HTERT RPE-1 (cell line): Measurements from ENCODE around the gene CLPSL1.

ENCODE experiments used
- in situ Hi-C: fragments of 300-500 bp; cut with MboI; formaldehyde crosslinking; loops from 4 replicates; pipeline ENCODE4 v1.14.3; 2020; ENCODE audit warnings: low sequenced_read_pairs

CLPSL1 gene

DNA sequence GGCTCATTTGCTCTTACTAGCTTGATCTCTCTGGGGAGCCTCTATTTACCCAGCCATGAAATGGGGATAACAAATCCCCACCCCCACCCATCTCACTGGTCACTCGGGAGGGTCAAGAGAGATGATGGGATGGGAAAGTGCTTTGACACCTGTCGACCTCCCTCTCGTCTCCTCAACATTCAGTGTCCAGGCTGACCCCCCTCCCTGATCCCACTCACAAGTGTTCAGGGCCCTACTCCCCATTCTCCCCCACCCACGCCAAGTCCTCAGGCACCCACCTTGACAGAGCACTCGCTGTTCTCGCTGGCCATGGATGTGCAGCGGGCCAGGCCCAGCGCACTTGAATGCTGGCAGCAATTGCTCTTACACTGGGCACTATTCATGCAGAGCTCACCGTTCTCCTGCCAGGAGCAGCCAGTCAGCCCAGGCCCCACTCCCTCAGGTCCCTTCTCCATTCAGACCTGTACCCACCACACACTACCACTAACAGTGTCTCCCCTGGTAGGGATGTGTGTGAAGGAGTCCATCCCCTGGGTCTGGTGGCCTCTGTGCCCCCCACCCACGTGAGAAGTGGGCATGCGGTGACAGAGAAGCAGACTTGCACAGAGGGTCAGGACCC is 14.7 kb downstream of the CLPSL1 start:
- in situ Hi-C loops, result no loop called here

- in situ Hi-C loops, result no loop called here
Measured at GRCh38 chr6:35796236-35796635, 15.4 kb downstream of the CLPSL1 start.

DNA sequence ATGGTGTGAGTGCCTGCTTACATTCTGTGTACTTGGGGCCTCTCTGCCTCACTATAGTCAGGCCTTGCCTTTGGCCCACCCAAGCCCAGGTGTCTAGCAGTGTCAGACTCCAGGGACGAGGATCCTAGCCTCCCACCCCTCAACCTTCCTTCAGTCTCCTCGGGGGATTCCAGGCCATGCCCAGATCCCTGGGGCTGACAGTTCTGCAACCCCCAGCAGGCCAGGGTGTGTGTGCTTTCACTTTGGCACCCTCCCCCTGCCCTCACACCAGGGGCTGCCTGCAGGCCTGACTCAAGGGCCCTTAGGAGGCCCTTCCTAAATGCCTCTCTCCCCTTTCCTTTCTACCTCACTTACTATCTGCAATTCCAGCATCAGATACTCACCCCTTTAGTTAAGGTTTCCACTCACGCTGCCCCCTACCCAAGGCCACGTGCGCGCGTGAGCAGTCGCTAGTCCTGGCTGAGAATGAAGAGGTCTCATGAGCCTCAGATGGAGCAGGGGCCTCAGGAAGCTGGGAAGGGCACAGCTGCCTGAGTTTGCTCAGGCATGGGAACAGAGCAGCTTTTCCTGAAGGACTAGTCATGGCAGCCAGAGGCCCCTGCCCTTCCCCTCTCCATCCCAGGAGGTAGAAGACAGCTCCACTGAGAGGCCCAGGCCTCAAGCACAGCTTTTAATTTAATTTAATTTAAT is 17.2 kb downstream of the CLPSL1 start:
- in situ Hi-C loops, result no loop called here

- in situ Hi-C loops, result no loop called here
Measured at GRCh38 chr6:35798706-35799105, 17.9 kb downstream of the CLPSL1 start.

GRCh38 chr6:35801148-35801547 is 20.3 kb downstream of the CLPSL1 start:
- in situ Hi-C loops, result no loop called here

DNA sequence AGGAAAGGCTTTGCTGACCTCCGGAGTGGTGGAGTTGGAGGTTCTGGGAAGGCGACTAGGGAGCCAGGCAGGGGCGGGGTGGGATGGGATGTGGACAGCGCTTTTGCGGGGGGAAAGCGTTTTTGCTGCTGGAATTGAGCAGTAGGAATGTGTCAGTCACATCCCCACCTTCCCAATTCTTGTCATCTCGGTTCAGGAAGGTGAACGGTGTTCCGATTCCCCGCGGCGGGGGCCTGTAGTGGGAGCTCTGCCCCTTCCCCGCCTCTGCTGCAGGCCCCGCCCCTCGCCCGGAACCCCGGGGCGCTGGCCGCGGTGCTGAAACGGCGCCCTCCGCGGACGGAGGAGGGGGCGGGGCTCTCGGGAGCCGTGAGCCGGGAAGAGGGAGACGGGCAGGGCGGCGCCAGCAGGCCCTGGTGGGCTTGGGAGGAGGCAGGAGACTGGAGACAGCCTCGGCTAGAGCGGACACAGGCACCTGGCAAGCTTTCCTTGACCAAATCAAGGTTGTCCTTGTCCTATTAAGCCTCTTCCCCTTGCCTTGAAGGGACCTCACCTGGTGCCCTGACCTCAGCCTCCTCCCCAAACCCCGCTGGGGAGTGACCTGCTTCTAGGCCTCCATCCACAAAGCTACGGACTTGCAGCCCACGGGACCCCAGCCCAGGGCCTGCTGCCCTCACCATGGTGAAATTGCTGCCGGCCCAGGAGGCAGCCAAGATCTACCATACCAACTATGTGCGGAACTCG is 24.3 kb downstream of the CLPSL1 start, which contains the start of gene LHFPL5:
TSS of gene LHFPL5 (plus strand) at position 357 of the 741 bp plus-strand sequence. CDS start at position 676, 319 bp downstream.
- in situ Hi-C loops, result no loop called here

DNA sequence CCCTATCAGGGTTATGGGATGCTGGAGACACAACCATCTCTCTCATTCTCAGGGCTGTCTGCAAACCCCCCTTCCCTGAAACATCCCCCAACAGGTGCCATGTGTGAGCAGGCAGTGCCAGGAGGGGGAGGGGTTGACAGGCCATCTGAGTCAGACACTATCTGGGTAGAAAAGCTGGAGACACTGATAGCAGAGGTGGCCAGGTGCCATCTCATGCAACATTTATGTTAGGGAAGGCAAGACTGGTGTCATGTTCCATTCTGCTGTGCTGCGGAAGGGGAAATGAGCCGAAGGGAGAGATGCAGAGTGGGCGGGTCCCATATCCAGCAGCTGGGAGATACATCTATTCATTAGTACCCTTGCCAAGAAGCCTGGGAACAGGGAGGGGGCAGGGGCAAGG is 27.9 kb downstream of the CLPSL1 start:
- in situ Hi-C loops, result no loop called here

DNA sequence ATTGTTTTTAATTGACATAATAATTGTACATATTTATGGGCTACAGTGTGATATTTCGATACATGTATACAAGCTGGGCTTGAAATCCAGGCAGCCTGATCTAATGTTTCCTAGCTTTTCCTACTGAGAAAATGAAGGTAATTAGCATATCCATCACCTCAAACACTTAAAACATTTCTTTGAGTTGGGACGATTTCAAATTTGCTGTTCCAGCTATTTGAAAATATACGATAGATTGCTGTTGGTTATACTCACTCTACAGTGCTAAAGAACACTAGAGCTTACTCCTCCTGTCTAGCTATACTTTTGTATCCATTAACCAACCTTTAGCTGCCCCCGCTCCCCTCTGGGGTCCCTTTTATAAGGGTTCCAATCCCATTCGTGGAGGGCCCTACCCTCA is 29.0 kb downstream of the CLPSL1 start:
- in situ Hi-C loops, result no loop called here

DNA sequence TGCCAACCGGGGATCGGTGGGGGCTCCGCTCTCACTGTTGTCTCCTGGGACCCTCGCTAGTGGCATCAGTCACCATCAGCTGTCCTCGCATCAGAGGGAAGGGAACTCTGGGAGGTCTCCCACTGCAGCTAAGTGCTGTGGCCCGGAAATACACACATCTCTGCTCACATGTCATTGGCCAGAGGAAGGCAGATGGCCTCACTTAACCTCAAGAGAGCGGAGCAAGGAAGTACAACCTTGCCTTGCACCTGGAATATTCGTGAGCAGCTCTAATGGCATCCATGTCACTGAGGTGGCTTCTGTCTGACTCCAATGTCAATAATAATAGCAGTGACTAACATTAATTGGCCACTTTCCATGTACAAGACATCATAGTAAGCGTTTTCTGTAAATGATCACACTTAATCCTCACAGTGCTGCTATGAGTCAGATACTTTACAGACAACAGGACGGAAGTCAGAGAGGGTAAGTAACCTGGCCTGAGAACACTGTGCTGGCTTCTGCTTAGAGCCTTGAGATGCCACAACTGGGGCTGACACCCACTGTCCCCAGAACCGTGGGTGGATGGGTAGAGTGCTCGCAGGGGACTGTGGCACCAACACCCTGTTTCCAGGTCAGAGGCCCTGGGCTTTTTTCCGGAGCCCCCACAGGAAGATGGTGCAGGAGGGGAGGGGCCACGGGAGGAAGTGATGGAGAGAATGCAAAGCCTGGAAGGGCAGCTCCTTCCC is 30.3 kb downstream of the CLPSL1 start:
- in situ Hi-C loops, result no loop called here

GRCh38 chr6:35811699-35811995 is 30.8 kb downstream of the CLPSL1 start:
- in situ Hi-C loops, result no loop called here

GRCh38 chr6:35817515-35817914 is 36.7 kb downstream of the CLPSL1 start:
- in situ Hi-C loops, result no loop called here

GRCh38 chr6:35823601-35824000 is 42.8 kb downstream of the CLPSL1 start:
- in situ Hi-C loops, result no loop called here

GRCh38 chr6:35824552-35825192 is 43.9 kb downstream of the CLPSL1 start:
- in situ Hi-C loops, result no loop called here

GRCh38 chr6:35829306-35829705 is 48.5 kb downstream of the CLPSL1 start:
- in situ Hi-C loops, result no loop called here

GRCh38 chr6:35831257-35832007 is 50.6 kb downstream of the CLPSL1 start:
- in situ Hi-C loops, result no loop called here

GRCh38 chr6:35833536-35833935 is 52.7 kb downstream of the CLPSL1 start:
- in situ Hi-C loops, result no loop called here
